Prostate gland (tissue), 2 donors: Measurements from ENCODE around the gene RAB40A. TPM values are rescaled to one million over a fixed set of nuclear protein-coding genes. Genes with fewer than 3 reads are reported as not detected.
A peak's percentile ranks its signal among the peaks of the same experiment; 100 is the strongest.
"Not testable (repeated sequence)": the region's sequence is repeated elsewhere in the genome, so short reads cannot be mapped to it uniquely, and the experiment has no call there.

ENCODE experiments used
- DNase-seq: peaks from one replicate; pipeline ENCODE4 v3.0.0-alpha.2; 2019; ENCODE audit warnings: low spot score
- H3K27ac ChIP-seq, 2 donors: fragments of 200-600 bp; sonication (generic); 2 replicates each; pipeline ENCODE4 v1.5.1; 2017 to 2019
- H3K27me3 ChIP-seq: fragments of 200-600 bp; sonication (generic); replicated peaks from 2 replicates; pipeline ENCODE4 v1.5.1; 2019; ENCODE audit not compliant: insufficient read depth
- H3K36me3 ChIP-seq, 2 donors: fragments of 200-600 bp; sonication (generic); 1 replicate in 1 of 2; 2 replicates in 1 of 2; pipeline versions ENCODE4 v1.5.1 to v1.8.1; 2017 to 2019
- H3K4me1 ChIP-seq: fragments of 200-600 bp; sonication (generic); replicated peaks from 2 replicates; pipeline ENCODE4 v1.5.1; 2019
- H3K4me3 ChIP-seq, 2 donors: fragments of 200-600 bp; sonication (generic); 2 replicates each; pipeline ENCODE4 v1.5.1; 2017 to 2019
- H3K9me3 ChIP-seq: fragments of 200-600 bp; sonication (generic); 2 replicates; pipeline ENCODE4 v1.5.1; 2017
- POLR2A ChIP-seq: fragments of 450-650 bp; IDR thresholded peaks from one replicate; pipeline ENCODE4 v1.6.1; 2016; ENCODE audit warnings: antibody characterized with exemption, mild to moderate bottlenecking
- POLR2AphosphoS5 ChIP-seq: sonication (generic); formaldehyde crosslinking; IDR thresholded peaks from one replicate; pipeline ENCODE4 v1.6.1; 2017; ENCODE audit warnings: antibody characterized with exemption
- WGBS: methylation state at CpG from one replicate; pipeline ENCODE4 v1.1.5; 2018; 5-methylcytosine and 5-hydroxymethylcytosine counted together
- intact Hi-C: fragments of 100-400 bp; cut with DNase I; formaldehyde crosslinking; loops from one replicate; pipeline ENCODE4 v1.14.2; 2022
- total RNA-seq, 2 donors: library from RNA; depleted of rRNA; stranded (reverse); fragments of >200 nt; gene quantifications; one replicate each; pipeline ENCODE4 v1.1.0, GENCODE V29; 2016
- TF ChIP-seq, protein P1 (sequence below), 4 experiments: fragments of 200-600 bp in 2 of 4; fragments of 450-650 bp in 2 of 4; sonication (generic) in 2 of 4; IDR thresholded peaks; 1 replicate in 3 of 4; 2 replicates in 1 of 4; pipeline ENCODE4 v1.5.1; 2016 to 2019; ENCODE audit warnings: antibody characterized with exemption in 4 of 4, mild to moderate bottlenecking in 2 of 4, moderate library complexity in 2 of 4

Gene RAB40A
- total RNA-seq, 2 donors from 2014 or later, result 1.5 to 24.7 TPM

DNA sequence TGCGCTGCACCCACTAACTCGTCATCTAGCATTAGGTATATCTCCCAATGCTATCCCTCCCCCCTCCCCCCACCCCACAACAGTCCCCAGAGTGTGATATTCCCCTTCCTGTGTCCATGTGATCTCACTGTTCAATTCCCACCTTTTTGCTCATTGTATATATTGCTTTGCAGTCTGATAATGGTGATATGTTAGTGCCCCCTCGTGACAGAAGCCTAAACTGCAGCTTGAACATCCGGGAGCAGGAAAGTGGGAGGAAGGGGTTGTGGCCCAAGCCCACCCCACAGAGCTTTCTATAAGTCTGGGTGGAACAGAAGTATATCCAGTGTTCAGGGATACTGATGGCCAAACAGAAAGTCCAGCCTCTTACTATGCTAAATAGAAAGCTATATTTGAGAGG, 29.6 kb downstream of the RAB40A start:
- H3K27ac ChIP-seq, intact Hi-C loops, H3K27me3 ChIP-seq, H3K36me3 ChIP-seq, H3K4me3 ChIP-seq, H3K9me3 ChIP-seq, DNase-seq, H3K4me1 ChIP-seq: not testable (repeated sequence)
- WGBS, result 44% methylated on average over 4 of the region's 4 CpGs
- TF ChIP-seq, protein P1, sequence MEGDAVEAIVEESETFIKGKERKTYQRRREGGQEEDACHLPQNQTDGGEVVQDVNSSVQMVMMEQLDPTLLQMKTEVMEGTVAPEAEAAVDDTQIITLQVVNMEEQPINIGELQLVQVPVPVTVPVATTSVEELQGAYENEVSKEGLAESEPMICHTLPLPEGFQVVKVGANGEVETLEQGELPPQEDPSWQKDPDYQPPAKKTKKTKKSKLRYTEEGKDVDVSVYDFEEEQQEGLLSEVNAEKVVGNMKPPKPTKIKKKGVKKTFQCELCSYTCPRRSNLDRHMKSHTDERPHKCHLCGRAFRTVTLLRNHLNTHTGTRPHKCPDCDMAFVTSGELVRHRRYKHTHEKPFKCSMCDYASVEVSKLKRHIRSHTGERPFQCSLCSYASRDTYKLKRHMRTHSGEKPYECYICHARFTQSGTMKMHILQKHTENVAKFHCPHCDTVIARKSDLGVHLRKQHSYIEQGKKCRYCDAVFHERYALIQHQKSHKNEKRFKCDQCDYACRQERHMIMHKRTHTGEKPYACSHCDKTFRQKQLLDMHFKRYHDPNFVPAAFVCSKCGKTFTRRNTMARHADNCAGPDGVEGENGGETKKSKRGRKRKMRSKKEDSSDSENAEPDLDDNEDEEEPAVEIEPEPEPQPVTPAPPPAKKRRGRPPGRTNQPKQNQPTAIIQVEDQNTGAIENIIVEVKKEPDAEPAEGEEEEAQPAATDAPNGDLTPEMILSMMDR (IDR thresholded peaks at IDR 0.05), result peak in 1 of 4 experiments; percentile 21

GRCh38 chrX:103488794-103489193, 30.5 kb downstream of the RAB40A start:
- H3K9me3 ChIP-seq, result no peaks in the 10 kb centered on the region
- no CpG with 5 or more reads among the region's 1 CpG for WGBS
- TF ChIP-seq, protein P1 (IDR thresholded peaks at IDR 0.05), result no peak
- no peak for TF ChIP-seq POLR2AphosphoS5
- TF ChIP-seq POLR2A, result no peak
- intact Hi-C loops, result no loop called here
- no peaks in the 10 kb centered on the region for H3K36me3 ChIP-seq
- H3K4me1 ChIP-seq, result no peaks in the 10 kb centered on the region
- H3K27ac ChIP-seq, result no peak overlapping the region
- no peak for DNase-seq
- H3K4me3 ChIP-seq, result no peak overlapping the region
- H3K27me3 ChIP-seq, result no peaks in the 10 kb centered on the region

DNA sequence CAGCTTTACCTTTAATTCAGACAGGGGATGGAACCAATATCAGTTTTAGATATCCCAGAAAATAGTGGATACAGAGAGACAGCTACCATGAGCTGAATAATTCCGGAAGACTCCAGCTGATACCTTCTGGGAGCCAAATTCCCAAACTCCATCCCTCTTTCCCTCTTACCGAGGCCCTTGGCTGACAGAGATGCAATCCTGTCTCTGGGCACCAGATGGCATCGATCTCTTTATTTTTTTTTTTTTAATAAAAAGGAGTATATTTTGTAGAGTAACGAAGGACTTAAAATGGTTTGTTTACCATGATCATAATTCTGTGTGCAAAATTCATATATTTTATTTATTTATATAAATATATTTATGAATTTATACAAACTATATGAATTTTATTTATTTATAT, 31.0 kb downstream of the RAB40A start:
- H3K27ac ChIP-seq, result no peak overlapping the region
- no peak for DNase-seq
- WGBS, result 15% methylated on average over 4 of the region's 4 CpGs
- no peaks in the 10 kb centered on the region for H3K4me1 ChIP-seq
- no peak overlapping the region for H3K4me3 ChIP-seq
- intact Hi-C loops, result no loop called here
- H3K9me3 ChIP-seq, result no peaks in the 10 kb centered on the region
- H3K27me3 ChIP-seq, result no peaks in the 10 kb centered on the region
- no peak for TF ChIP-seq POLR2A
- TF ChIP-seq, protein P1 (IDR thresholded peaks at IDR 0.05), result no peak
- no peak for TF ChIP-seq POLR2AphosphoS5
- no peaks in the 10 kb centered on the region for H3K36me3 ChIP-seq

- Histone ChIP-seq H3K27me3 (no peaks in the 10 kb centered on the region), H3K27ac (no peak overlapping the region), H3K36me3 (no peaks in the 10 kb centered on the region), H3K9me3 (no peaks in the 10 kb centered on the region), H3K4me1 (no peaks in the 10 kb centered on the region), H3K4me3 (no peak overlapping the region)
- intact Hi-C loops, result no loop called here
- DNase-seq, result no peak
- 63% methylated on average over 4 of the region's 4 CpGs for WGBS
- TF ChIP-seq POLR2AphosphoS5, result no peak
Measured at GRCh38 chrX:103483720-103484119, 35.6 kb downstream of the RAB40A start.

GRCh38 chrX:103480526-103480925, 38.8 kb downstream of the RAB40A start:
- Histone ChIP-seq H3K4me3 (no peak overlapping the region), H3K27me3 (no peaks in the 10 kb centered on the region), H3K36me3 (no peaks in the 10 kb centered on the region), H3K9me3 (no peaks in the 10 kb centered on the region), H3K4me1 (no peaks in the 10 kb centered on the region), H3K27ac (no peak overlapping the region)
- no peak for DNase-seq
- intact Hi-C loops, result no loop called here
- 33% methylated on average over 2 of the region's 2 CpGs for WGBS
- TF ChIP-seq POLR2AphosphoS5 (no peak), POLR2A (no peak)
- TF ChIP-seq, protein P1 (IDR thresholded peaks at IDR 0.05), result no peak
